Activated naive CD4-positive, alpha-beta T cell treated with anti-CD3 and anti-CD28 coated beads for 36 hours (primary cell): ENCODE results near the gene LDLRAD2. TPM values are rescaled to one million over a fixed set of nuclear protein-coding genes. Genes with fewer than 3 reads are reported as not detected.

Source experiments
- CTCF ChIA-PET: fragments of 350-600 bp; sonication (Branson Sonifier 250); formaldehyde crosslinking; loops from one replicate; lab custom pipeline; 2021; ENCODE audit warnings: antibody characterized with exemption; lab: Charles Lee
- DNase-seq: peaks from one replicate; pipeline ENCODE4 v3.0.0-alpha.2; 2020
- H3K27ac Mint-ChIP-seq: one replicate; pipeline ENCODE4 v1.8.0; 2021; ENCODE audit warnings: mild to moderate bottlenecking, mixed read lengths
- H3K27me3 Mint-ChIP-seq: one replicate; pipeline ENCODE4 v1.8.0; 2021; ENCODE audit warnings: low read depth, mixed read lengths
- H3K36me3 Mint-ChIP-seq: one replicate; pipeline ENCODE4 v1.8.0; 2021; ENCODE audit warnings: low read depth, mixed read lengths
- H3K4me1 Mint-ChIP-seq: one replicate; pipeline ENCODE4 v1.8.0; 2021; ENCODE audit warnings: low read depth, mixed read lengths
- H3K4me3 Mint-ChIP-seq: one replicate; pipeline ENCODE4 v1.8.0; 2021; ENCODE audit warnings: mild to moderate bottlenecking, moderate library complexity, mixed read lengths
- H3K9me3 Mint-ChIP-seq: one replicate; pipeline ENCODE4 v1.8.0; 2021; ENCODE audit warnings: mixed read lengths
- intact Hi-C: fragments of 100-400 bp; cut with micrococcal nuclease; formaldehyde crosslinking; loops from one replicate; pipeline ENCODE4 v1.15.1; 2023
- total RNA-seq, 2 experiments: library from RNA; stranded (reverse); gene quantifications; one replicate each; pipeline ENCODE4 v1.2.3, GENCODE V29; 2021

LDLRAD2 gene
- total RNA-seq, 2 experiments from 2014 or later: not detected

DNA sequence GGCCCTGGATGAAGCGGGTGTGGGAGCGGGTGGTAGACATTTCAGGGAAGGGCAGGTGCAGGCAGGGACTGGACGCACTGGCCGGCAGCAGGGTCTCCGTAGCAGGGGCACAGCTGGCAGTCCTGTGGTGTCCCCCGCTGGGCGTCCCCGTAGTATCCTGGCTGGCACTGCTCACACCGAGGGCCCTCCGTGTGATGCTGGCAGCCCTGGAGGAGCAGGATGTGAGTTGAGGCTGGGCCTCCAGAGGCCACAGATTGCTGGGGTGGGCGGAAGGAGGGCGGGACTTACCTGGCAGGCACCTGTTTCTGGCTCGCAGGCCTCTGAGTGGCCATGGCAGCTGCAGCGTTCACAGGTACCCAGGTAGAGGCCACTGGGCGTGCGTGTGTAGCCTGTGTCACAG, 62.3 kb downstream of the LDLRAD2 start:
- DNase-seq: no peak
- Mint-ChIP-seq H3K36me3 (no peaks in the 10 kb centered on the region), H3K27ac (no peak overlapping the region), H3K4me1 (no peaks in the 10 kb centered on the region), H3K9me3 (no peaks in the 10 kb centered on the region), H3K27me3 (no peaks in the 10 kb centered on the region), H3K4me3 (no peak overlapping the region)
- intact Hi-C loops: no loop called here
- CTCF ChIA-PET: no interaction called here

Other genes with a start within 250 kb of the LDLRAD2 start
- under 1 TPM; 0.15 to 0.41 TPM for gene RAP1GAP, start 142.9 kb upstream of the LDLRAD2 start, total RNA-seq
- 10 to 100 TPM; 89.9 to 93.4 TPM for gene USP48, start 29.1 kb upstream of the LDLRAD2 start, total RNA-seq
- gene HSPG2, start 125.0 kb downstream of the LDLRAD2 start, total RNA-seq: 1 to 10 TPM; 4.5 to 4.9 TPM
- gene CELA3B, start 164.8 kb downstream of the LDLRAD2 start, total RNA-seq: not detected
- gene CELA3A, start 189.4 kb downstream of the LDLRAD2 start, total RNA-seq: not detected
- gene CDC42, start 240.4 kb downstream of the LDLRAD2 start, total RNA-seq: 100 to 1,000 TPM; 318 to 322 TPM